ENCODE data around the gene ST6GAL2. TPM values are rescaled to one million over a fixed set of nuclear protein-coding genes. Genes with fewer than 3 reads are reported as not detected.

ST6GAL2 gene
- total and polyA plus RNA-seq, 2 experiments from 2014 or later = 13.4 to 25.7 TPM

GRCh38 chr2:106825161-106825560 lies 60.8 kb downstream of the ST6GAL2 start:
- Histone ChIP-seq H4K20me1 (replicated peaks; ENCODE audit: insufficient read depth) (no peaks in the 10 kb centered on the region; the same call in 1 of the 2 replicates), H3K4me1 (ENCODE audit: insufficient read depth) (no peaks in the 10 kb centered on the region), H3K4me3 (no peak overlapping the region), H3K27me3 (ENCODE audit: insufficient read depth) (no peaks in the 10 kb centered on the region), H3K4me2 (no peak overlapping the region), H3K36me3 (ENCODE audit: insufficient read depth) (no peaks in the 10 kb centered on the region), H2AFZ (no peak overlapping the region), H3K9me2 (ENCODE audit: insufficient read depth) (peaks cover 6% of the 10 kb centered on the region; the same call in 1 of the 2 replicates), H3K79me2 (replicated peaks; ENCODE audit: insufficient read depth) (no peaks in the 10 kb centered on the region), H3F3A (replicated peaks; ENCODE audit: low read depth) (no peaks in the 10 kb centered on the region), H3K27ac (ENCODE audit: low read depth) (no peak overlapping the region)
- no peak for ATAC-seq
- Mint-ChIP-seq H3K9me3 (no peaks in the 10 kb centered on the region), H3K27ac (no peak overlapping the region), H3K4me1 (peaks cover 5% of the 10 kb centered on the region; the same call in 2 of the 3 replicates), H3K27me3 (ENCODE audit: insufficient read depth, low read depth, poor library complexity) (no peaks in the 10 kb centered on the region), H3K36me3 (ENCODE audit: low read depth) (peaks cover 38% of the 10 kb centered on the region), H3K4me3 (no peak overlapping the region)
- DNase-seq (ENCODE audit: low spot score) = no peak
- TF ChIP-seq, protein P1, sequence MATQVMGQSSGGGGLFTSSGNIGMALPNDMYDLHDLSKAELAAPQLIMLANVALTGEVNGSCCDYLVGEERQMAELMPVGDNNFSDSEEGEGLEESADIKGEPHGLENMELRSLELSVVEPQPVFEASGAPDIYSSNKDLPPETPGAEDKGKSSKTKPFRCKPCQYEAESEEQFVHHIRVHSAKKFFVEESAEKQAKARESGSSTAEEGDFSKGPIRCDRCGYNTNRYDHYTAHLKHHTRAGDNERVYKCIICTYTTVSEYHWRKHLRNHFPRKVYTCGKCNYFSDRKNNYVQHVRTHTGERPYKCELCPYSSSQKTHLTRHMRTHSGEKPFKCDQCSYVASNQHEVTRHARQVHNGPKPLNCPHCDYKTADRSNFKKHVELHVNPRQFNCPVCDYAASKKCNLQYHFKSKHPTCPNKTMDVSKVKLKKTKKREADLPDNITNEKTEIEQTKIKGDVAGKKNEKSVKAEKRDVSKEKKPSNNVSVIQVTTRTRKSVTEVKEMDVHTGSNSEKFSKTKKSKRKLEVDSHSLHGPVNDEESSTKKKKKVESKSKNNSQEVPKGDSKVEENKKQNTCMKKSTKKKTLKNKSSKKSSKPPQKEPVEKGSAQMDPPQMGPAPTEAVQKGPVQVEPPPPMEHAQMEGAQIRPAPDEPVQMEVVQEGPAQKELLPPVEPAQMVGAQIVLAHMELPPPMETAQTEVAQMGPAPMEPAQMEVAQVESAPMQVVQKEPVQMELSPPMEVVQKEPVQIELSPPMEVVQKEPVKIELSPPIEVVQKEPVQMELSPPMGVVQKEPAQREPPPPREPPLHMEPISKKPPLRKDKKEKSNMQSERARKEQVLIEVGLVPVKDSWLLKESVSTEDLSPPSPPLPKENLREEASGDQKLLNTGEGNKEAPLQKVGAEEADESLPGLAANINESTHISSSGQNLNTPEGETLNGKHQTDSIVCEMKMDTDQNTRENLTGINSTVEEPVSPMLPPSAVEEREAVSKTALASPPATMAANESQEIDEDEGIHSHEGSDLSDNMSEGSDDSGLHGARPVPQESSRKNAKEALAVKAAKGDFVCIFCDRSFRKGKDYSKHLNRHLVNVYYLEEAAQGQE (IDR thresholded peaks at IDR 0.05; ENCODE audit: unreplicated experiment) = no peak
- no peak for TF ChIP-seq CREB1 (CRISPR knock-in tag; IDR thresholded peaks at IDR 0.05; ENCODE audit: low read depth)
- TF ChIP-seq NANOG (IDR thresholded peaks at IDR 0.05; ENCODE audit: borderline replicate concordance) = no peak
- TF ChIP-seq ZNF462 (CRISPR knock-in tag; IDR thresholded peaks at IDR 0.05) = no peak
- no peak for TF ChIP-seq JUNB (IDR thresholded peaks at IDR 0.05; ENCODE audit: unreplicated experiment)
- no peak for TF ChIP-seq ETS1 (IDR thresholded peaks at IDR 0.05)
- TF ChIP-seq EZH2phosphoT487 (IDR thresholded peaks at IDR 0.05; ENCODE audit: unreplicated experiment) = no peak
- no peak for TF ChIP-seq EZH2 (IDR thresholded peaks at IDR 0.05; ENCODE audit: low read depth, unreplicated experiment)
- no peak for TF ChIP-seq POLR2AphosphoS5 (IDR thresholded peaks at IDR 0.05; ENCODE audit: low read depth)
- TF ChIP-seq ZNF114 (CRISPR knock-in tag; IDR thresholded peaks at IDR 0.05) = no peak
- TF ChIP-seq STAT1 (IDR thresholded peaks at IDR 0.05; ENCODE audit: unreplicated experiment) = no peak
- TF ChIP-seq, protein P2, sequence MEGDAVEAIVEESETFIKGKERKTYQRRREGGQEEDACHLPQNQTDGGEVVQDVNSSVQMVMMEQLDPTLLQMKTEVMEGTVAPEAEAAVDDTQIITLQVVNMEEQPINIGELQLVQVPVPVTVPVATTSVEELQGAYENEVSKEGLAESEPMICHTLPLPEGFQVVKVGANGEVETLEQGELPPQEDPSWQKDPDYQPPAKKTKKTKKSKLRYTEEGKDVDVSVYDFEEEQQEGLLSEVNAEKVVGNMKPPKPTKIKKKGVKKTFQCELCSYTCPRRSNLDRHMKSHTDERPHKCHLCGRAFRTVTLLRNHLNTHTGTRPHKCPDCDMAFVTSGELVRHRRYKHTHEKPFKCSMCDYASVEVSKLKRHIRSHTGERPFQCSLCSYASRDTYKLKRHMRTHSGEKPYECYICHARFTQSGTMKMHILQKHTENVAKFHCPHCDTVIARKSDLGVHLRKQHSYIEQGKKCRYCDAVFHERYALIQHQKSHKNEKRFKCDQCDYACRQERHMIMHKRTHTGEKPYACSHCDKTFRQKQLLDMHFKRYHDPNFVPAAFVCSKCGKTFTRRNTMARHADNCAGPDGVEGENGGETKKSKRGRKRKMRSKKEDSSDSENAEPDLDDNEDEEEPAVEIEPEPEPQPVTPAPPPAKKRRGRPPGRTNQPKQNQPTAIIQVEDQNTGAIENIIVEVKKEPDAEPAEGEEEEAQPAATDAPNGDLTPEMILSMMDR (conservative IDR thresholded peaks at IDR 0.05; ENCODE audit: low read depth in 2 of 2) = no peak
- no peak for TF ChIP-seq ZNF331 (CRISPR knock-in tag; IDR thresholded peaks at IDR 0.05; ENCODE audit: low read depth)
